GM21723 (cell line): ENCODE measurements around the gene EYA4.

Source experiments
- ATAC-seq: cut with Tn5 transposase; IDR thresholded peaks from one replicate; pipeline ENCODE4 v1.9.1; 2021; ENCODE audit warnings: mild to moderate bottlenecking, moderate library complexity; ENCODE audit not compliant: unreplicated experiment

Gene EYA4

DNA sequence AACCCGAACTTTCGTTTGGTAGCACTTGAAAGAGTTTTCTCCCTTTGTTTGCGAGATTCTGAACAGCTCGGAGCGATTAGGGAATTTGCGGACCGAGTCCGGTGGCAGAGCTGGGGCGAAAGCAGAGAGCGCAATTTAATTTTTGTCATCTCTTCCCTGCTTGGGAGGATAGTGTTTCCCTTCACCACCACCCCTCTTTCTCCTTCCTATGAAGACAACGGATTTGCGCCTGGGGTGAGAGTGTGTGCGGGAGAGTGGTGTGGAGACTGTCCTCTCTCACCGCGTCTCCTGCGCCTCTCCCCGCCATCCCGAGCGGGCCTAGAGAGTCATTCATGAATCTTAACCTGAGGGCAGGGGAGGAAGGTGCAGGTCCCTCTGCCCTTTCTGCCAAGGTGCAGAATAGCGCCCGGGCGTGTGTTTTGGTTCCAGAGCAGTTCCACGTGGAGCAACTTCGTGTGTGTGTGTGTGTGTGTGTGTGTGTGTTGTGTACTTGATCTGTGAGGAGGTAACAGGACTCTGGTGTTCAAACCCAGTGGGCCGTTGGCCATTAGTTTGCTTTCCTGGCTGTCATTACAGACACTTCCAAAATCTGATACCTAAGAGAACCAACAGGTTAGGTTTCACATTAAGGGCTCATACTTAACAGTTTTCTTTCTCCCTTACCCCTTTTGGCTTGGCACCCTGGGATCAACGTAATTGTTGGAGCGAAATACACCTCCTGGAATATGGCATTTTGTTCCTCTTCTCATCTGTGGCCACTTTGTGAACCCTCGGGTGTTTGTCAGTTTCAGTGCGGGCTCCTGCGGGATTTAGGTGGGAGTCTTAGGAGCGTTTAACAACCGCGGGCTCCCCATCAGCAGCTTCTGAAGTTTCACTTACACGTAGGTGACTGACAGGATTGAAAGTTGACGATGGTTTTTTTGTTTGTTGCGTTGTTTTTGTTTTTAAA is 1.8 kb downstream of the EYA4 start:
- no peak for ATAC-seq

DNA sequence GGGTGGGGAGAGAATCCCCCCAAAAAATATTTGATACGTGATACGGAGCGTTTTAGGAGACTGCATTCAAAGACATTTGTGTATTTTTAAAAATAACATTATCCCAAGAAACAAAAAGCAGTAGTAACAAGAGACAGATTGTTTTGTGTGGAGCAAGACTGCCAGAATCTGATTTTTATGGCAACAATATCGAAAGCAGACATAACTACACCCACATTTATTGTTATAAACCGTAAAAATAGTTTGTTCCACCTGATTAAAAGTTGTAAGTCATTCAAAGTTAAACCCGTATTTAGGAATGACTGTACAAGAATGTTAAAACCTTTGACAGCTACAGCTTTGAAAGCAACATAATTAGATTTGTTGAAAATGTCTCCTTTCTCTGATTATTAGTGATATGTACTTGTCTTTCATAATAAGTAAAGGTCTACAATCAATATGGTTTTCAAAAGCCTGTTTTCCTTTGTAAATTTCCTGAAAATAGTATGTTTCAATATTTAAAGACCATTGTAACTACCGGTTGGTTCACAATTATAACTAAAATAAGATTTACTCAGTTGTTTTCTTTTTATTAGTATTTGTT is 2.7 kb downstream of the EYA4 start:
- ATAC-seq = no peak

DNA sequence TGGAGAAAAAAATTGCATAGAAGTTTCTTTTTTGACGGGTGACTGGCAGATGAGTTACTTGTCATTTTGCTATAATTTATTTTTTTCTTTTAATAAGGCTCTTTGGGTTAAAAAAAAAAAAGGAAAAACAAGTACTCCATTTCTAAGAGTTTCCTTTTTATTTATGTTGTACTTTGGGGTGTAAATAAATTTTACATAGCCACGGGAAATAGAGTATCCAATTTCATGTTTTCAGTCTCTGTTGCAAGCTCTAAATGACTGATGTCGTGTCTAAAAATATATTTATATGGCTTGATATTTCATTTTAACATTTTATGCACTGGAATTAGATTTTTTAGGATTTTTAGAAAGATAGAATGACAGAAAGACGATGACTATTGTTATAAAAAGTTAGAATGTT is 3.4 kb downstream of the EYA4 start:
- ATAC-seq = no peak

DNA sequence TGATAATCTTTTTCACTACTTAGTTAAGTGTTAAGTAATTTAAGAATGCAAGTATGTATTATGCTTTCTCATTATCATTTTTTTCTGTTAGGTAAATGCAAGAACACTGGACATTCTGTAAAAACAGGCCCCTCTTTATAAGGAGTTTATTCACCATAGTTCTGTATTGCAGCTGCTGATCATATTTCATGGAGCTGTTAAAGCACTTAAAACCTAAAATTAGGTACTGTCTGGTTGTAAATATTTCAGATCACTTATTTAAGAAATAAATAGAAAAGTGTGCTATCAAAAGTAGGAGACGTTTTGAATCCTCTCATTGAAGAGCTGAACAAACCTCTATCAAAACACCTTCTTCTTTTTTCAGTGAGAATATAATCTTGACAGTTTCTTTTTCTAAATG is 3.9 kb downstream of the EYA4 start:
- ATAC-seq = no peak

DNA sequence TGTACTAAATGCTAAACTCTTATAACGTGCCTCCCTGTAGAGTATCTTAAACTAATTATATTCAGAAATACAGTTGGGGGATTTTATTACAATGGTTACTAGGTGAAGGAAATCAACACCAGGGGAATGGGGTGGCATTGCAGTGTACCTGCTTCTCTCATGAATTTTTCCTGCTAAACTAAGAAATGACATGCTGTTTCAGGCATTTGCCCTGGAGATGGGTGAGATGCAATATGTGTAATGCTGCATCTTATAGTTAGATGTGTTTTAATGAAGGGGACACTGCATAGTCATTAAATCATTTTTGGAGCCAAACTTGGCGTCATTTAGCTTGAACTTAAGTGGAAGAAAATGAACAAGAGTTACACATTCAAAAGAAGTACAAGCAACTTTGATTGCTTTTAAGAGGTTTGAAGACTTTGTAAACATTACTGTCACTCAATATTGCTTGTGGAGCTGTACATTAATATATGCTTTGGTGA is 4.3 kb downstream of the EYA4 start:
- no peak for ATAC-seq

DNA sequence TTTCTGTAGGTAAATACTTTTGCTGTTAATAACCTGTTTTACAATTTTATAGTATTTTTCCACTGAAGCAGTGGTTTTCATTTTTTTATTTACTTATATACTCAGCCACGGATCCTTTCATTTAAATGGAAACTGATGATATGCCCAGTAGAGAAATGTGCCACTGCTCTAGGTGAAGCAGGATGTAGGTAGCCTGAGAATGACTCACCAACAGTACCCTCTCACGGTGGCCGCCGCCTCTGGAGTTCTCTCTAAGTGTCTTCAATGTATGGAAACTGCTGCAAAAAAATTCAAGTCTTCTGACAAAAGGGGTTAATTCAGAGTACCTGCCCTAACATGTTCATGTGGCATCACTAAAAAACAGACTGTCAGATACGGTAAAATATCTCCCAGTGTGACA is 6.4 kb downstream of the EYA4 start:
- ATAC-seq = no peak

DNA sequence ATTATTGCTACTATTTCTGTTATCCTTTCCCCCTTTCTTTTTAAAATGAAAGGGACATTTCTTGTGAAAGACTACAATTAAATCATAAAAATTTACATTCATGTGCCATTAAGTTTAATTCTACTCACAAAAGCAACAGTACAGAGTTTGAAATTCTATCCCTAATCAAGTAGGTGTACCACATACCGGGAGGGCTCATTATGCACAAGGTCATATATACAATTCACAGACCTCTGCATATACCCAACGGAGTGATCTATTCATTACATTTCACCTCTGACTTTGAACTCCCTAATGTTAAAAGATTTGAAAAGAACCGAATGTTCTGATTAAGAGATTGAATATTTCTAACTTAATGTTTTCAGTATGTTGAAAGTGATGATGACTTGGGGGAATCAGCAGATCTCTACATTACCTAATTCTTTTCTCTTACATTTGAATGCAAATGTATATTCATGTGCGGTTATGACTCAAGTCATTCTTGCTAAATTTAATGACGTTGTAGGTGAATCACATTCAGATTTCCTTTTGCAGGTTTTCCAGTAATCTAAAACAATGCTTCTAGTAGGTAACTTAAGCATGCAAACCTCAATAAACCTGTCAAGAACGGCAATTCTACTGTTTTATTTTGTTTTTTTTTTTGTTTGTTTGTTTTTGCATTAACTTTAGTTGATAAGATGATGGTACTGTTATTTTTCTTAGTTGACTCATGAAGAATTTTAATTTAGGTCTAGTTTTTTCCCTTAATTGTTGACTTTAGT is 7.3 kb downstream of the EYA4 start:
- no peak for ATAC-seq

DNA sequence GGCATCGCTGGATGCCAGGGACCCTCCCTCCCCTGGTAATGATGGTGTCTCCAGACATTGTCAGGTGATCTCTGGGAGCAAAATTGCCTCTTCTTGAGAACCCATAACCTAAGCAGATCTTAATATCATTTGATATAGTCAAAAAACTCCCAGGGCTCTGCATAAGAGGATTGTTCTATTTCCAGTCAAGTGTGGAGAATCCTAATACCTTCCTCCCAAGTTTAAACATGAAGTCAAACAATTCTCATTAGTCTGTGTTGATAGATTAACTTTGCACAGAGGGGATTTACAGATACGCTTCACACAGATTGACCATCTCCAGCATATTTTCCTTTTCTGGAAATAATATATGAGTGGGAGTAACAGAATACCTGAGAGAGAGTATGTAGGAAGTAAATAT is 10.5 kb downstream of the EYA4 start:
- ATAC-seq = no peak

DNA sequence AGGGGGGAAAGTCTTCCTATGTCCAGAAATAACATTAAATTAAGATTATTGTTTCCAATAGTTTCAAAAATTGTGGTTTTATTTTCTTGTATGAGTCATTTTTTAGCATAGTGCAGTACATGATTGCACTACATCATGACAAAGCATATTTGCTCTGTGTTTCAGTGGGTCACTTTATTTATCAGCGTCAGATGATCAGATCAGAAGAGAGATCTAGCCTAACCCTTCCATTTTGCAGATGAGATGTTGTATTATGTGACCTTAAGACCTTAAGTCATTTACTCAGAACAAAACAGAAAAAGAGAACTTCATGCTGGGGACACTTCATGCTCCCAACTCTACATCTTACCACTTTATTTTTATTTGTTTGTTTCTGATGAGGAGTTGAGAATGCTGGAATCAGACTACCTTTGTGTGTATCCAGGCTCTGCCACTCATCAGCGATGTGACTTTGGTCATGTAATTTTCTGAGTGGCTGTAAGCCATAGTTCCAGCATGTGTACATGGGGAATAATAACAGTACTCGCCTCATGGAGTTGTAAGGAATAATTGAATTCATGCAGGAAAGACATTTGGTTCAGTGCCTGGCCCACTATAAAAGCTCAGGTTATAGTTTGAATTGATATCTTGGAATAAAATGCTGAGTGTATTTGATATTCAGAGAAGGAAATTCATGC is 13.5 kb downstream of the EYA4 start:
- peak; percentile 76 for ATAC-seq

DNA sequence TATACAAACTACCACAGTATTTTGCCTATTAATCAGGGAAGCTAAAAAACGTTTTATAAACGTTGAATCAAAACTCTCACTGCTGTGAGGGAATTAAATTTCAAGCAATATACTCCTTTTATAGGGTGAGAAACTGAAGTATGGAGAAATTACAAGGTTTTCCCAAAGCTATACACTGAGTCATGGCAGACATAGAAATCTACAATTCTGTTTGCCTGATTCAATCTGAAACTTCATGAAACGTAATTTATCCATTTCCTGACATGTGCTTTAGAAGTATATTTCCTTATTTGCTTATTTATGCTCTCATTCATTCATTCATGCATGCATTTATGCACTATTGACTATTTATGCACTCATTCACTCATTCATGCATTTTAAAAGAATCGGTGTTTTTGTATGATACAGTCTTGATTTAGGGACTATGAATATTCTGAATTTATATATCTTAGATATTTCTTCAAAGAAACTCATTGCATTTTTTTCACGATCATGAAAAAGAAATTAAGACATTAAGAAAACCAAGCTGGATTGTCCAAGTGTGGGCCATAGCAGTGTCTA is 16.5 kb downstream of the EYA4 start:
- no peak for ATAC-seq

DNA sequence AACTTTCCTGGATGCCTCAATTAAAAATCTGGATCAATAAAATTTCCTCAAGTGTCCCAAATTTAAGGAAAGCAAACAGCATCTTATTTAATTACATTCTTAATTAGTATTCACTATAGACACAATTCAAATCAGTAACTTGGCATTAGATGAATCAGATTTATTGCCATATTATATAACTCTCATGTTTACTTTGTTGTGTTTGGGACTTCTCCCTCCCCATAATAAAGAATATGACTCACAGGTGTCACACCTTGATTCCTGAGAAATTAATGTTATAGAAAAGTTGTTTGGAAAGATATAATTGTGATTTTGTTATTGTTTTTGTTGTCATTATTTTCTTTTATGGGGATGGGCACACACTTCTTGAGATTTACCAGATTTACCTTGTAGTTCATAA is 18.4 kb downstream of the EYA4 start:
- no peak for ATAC-seq

DNA sequence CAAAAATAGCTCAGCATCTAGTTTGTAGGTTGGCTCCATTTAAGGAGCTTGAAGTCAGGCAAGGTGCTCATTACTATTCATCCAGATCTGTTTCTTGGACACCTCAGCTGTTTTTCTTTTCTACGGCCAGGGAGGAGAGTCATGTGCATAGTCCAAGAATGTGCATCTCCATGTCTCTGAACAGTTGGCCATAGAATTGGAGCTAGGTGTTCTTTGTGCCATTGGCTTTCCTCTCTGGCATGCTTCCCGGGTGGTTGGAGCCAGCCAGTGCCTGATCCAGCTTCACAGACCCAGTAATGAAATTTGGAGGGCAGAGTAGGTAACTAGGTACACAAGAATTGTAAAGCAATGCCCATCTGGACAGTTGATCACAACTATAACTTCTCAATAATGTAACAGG is 21.6 kb downstream of the EYA4 start:
- ATAC-seq = no peak

DNA sequence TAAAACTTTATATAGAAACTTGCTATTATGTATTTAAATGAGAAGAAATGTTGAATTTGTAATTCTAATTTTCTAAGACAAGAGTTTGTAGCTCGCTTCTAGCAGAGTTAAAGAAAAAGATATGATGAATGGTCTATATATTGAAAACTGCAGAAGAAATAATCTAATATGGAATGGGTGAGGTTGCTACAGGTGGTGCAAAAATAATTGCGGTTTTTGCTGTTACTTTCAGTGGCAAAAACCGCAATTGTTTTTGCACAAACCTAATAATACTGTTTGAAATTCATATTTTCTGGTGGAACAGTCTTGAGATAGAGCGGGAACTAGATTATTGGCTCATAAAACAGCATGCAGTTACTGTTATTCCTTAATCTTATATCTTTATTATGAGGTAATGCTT is 23.9 kb downstream of the EYA4 start:
- ATAC-seq = no peak

DNA sequence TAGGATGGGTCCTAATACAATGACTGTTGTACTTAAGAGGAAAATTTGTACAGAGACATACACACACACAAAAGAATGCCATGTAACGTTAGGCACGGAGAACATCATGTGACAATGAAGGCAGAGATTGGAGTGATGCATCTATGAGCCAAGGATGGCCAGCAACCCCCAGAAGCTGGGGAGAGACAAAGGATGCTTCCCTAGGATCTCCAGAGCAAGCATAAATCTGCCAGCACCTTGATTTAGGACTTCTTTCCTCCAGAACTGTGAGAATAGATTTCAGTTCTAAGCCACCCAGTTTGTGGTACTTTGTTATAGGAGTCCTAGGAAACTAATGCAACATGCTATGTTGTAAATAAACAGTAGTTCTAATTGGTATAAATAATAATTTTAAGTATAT is 25.0 kb downstream of the EYA4 start:
- ATAC-seq = no peak

DNA sequence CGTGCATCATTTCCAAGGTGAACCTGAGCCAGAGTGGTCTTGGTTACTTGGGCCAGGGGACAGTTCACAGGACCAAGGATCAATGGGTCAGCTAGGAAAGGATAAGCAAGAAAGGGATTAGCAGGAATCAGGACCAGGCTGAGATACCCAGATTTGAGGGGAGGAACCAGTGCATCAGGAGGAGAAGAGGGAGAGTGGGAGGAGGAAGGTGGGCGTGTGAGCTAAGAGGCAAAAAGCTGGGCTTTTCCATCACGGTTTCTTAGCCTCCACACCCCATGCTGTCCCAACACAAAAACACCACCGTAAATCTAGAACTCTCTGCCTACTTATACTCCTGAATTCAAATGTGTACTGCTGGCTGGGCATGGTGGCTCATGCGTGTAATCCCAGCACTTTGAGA is 27.5 kb downstream of the EYA4 start:
- no peak for ATAC-seq

DNA sequence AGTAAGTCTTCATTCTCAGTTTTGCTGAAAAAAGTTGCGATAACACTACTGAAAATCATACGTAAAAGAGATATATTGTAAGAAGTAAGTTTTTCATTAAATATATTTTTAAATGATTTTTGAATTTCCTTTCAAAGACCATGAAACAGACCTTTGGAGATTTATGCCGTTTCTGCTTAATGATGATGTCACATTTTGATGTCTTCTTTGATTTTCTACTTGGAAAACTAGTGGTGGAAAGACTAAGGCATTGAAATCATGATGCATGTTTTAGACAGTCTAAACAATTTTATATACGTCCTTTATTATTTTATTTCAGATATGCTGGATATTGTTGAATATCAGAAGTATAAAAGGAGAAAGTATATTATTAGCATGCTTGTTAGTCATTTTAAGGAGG is 33.7 kb downstream of the EYA4 start:
- no peak for ATAC-seq

DNA sequence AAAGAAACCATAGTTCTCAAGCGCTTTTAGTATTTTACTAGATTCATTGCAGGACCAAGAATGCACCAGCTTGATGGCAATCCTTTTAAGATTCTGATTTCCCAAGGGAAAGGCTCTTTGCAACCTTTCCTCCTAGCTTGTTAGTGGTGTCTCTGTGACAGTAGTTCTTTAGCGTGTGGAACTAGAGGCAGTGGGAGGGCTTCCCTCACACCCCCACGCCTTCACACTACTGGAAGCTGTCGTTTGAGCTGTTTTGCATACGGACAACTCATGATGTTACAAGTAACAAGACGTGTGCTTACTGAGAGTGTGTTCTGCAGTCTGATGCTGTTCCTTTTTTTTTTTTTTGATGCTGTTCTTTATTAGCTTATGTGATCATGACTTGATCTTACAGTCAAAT is 34.1 kb downstream of the EYA4 start:
- no peak for ATAC-seq

DNA sequence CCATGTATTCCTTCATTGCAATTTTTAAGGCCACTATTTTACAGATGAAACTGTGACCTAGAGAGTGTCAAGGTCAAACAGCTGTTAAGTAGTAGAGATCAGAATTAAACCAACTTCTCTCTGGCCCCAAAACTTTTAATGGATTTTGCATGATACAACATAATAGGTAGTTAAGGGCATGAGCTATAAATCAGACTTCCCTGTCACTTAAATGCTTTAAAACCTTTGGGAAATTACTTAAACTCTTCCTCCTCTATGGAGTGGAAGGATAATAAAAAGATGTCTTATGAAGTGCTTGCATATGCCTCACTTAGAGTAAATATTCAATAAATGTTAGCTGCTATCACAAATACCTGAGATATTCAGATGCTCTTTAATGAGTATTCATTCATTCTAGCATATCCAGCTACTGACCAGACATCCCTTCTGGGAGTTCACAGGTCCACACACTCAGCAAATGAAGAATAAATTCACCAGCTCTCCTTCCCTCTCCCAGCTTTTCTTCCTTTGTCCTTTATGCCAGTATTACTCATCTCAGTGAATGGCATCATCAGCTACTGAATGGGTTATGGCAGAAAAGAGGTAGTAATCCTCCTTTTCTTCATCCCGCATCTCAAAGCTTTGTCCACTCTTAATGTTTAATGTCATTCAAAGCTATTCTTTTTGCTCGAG is 36.2 kb downstream of the EYA4 start:
- no peak for ATAC-seq

DNA sequence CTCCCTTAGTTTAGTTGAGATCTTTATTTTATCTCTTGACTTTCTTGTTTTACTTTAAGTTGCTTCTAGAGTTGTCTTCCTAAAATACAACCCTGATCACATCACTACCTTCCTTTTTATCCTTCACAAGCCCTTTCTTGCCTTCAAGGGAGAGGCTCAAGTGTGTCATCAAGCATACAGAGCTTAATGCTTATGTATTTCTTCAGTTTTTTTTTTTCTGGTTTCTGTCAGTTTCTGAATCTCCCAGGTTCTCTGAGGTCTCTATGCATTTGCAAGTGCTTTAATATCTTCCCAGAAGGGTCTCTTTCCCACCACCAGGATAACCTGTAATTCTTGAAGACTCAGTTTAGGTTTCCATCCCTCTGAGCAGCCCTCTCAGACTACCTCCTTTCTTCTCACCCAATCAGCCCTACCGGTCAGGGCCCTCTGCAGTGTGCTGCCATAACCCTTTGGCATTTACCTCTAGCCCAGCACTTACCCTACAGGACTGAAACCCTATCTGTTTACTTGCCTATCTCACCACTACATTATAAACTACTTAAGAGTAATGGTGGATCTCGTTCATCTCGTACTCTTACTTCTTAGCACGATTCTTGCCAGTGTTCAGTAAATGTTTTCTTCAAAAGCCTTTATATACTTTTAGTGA is 36.9 kb downstream of the EYA4 start:
- ATAC-seq = no peak

DNA sequence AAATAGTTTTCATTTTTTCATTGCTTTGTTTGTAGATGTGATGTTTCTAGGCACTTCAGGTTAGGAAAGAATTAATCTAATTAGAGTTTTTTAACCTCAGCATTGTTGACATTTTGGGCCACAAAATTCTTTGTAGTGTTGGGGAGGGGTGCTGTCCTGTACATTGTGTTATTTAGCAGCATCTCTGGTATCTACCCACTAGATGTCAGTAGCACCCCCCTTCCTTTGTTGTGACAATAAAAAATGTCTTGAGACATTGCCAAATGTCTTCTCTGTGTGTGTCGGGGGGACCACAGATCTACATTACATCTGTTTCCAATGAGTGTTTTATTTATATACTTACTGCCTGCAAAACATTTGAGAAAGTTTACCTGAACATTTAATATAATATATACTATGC is 45.6 kb downstream of the EYA4 start:
- no peak for ATAC-seq
